DND-41 (cell line): Measurements from ENCODE around the gene ARHGAP45.

Source experiments
- EZH2 ChIP-seq: IDR thresholded peaks from 3 replicates; pipeline ENCODE4 v1.6.1; 2012; ENCODE audit warnings: borderline replicate concordance, low read depth, mild to moderate bottlenecking, moderate library complexity, low read length, inconsistent platforms; ENCODE audit not compliant: severe bottlenecking
- TF ChIP-seq, protein P1 (sequence below): IDR thresholded peaks from 2 replicates; pipeline ENCODE4 v1.5.1; 2012; ENCODE audit warnings: borderline replicate concordance, low read length, moderate library complexity, mild to moderate bottlenecking; ENCODE audit not compliant: poor library complexity, severe bottlenecking; ENCODE audit errors: extremely low read depth

DNA sequence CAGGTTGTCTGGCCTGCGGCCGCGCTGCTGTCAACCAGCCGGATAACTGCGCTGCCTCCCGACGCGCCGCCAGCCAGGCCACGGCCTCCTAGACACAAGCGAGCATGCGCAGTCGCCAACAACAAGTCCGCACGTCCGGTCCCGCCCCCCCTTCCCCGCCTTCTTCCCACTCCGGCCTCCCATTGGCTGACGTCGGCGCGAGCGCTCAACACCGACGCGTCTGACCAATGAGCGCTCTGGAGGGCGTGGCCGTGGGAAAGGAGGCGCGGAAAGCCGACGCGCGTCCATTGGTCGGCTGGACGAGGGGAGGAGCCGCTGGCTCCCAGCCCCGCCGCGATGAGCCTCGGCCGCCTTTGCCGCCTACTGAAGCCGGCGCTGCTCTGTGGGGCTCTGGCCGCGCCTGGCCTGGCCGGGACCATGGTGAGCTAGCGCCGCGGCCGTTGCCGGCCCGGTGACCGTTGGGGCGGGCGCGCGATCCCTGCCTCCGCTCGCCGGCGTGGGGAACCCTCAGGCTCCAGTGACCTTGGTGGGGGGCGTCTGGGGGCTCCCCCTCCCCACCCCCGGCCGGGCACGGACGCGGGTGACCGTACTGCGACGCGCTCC, 36.8 kb downstream of the ARHGAP45 start, which contains the start of gene GPX4:
- TF ChIP-seq EZH2 = no peak
- TF ChIP-seq, protein P1, sequence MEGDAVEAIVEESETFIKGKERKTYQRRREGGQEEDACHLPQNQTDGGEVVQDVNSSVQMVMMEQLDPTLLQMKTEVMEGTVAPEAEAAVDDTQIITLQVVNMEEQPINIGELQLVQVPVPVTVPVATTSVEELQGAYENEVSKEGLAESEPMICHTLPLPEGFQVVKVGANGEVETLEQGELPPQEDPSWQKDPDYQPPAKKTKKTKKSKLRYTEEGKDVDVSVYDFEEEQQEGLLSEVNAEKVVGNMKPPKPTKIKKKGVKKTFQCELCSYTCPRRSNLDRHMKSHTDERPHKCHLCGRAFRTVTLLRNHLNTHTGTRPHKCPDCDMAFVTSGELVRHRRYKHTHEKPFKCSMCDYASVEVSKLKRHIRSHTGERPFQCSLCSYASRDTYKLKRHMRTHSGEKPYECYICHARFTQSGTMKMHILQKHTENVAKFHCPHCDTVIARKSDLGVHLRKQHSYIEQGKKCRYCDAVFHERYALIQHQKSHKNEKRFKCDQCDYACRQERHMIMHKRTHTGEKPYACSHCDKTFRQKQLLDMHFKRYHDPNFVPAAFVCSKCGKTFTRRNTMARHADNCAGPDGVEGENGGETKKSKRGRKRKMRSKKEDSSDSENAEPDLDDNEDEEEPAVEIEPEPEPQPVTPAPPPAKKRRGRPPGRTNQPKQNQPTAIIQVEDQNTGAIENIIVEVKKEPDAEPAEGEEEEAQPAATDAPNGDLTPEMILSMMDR = no peak
